SK-N-SH (cell line): ENCODE data around the gene OR2C1. TPM values are rescaled to one million over a fixed set of nuclear protein-coding genes. Genes with fewer than 3 reads are reported as not detected.

Experiments
- CTCF ChIA-PET: fragments of 300-600, 350-600 bp; formaldehyde crosslinking; extraction: SDS; loops from one replicate; lab custom pipeline; 2021; lab: Yijun Ruan, JAX
- POLR2A ChIA-PET: fragments of 350-600 bp; sonication (Branson Sonifier 250); formaldehyde crosslinking; extraction: SDS; loops from one replicate; lab custom pipeline; 2020; ENCODE audit warnings: antibody characterized with exemption, inconsistent platforms; lab: Yijun Ruan, JAX
- DNase-seq: peaks from one replicate; pipeline ENCODE4 v3.0.0; 2012
- H2AFZ ChIP-seq: fragments of 200-600 bp; sonication (generic); 2 replicates; pipeline ENCODE4 v1.8.1; 2016; ENCODE audit warnings: antibody characterized with exemption, mild to moderate bottlenecking, low read depth
- H3F3A ChIP-seq: fragments of 200-600 bp; sonication (generic); replicated peaks from 2 replicates; pipeline ENCODE3; 2016; ENCODE audit warnings: antibody characterized with exemption, mild to moderate bottlenecking; ENCODE audit not compliant: insufficient read depth
- H3K27ac ChIP-seq, 2 experiments: fragments of 200-500 bp in 1 of 2; fragments of 200-600 bp in 1 of 2; sonication (Bioruptor generic) in 1 of 2; sonication (generic), shearing (Covaris generic) in 1 of 2; 2 replicates each; pipeline versions ENCODE4 v1.5.1 to v1.6.1; 2014 to 2016; ENCODE audit warnings: low read depth in 2 of 2, inconsistent platforms in 1 of 2, low read length in 1 of 2, mild to moderate bottlenecking in 1 of 2, mixed read lengths in 1 of 2
- H3K27me3 ChIP-seq: fragments of 200-600 bp; sonication (generic), shearing (Covaris generic); 2 replicates; pipeline ENCODE4 v1.6.1; 2016; ENCODE audit warnings: mixed run types; ENCODE audit not compliant: insufficient read depth
- H3K36me3 ChIP-seq, 2 experiments: fragments of 200-500 bp in 1 of 2; fragments of 200-600 bp in 1 of 2; sonication (Bioruptor generic) in 1 of 2; sonication (generic) in 1 of 2; replicated peaks in 1 of 2; 2 replicates each; pipeline versions ENCODE3 to v1.5.1; 2014 to 2016; ENCODE audit warnings: low read length in 1 of 2, mild to moderate bottlenecking in 1 of 2; ENCODE audit not compliant: insufficient read depth in 2 of 2, control insufficient read depth in 1 of 2
- H3K4me1 ChIP-seq, 2 experiments: fragments of 200-500 bp in 1 of 2; fragments of 200-600 bp in 1 of 2; sonication (Bioruptor generic) in 1 of 2; sonication (generic), shearing (Covaris generic) in 1 of 2; 2 replicates each; pipeline versions ENCODE4 v1.5.1 to v1.6.1; 2014 to 2016; ENCODE audit warnings: low read depth in 1 of 2, low read length in 1 of 2, mixed run types in 1 of 2; ENCODE audit not compliant: insufficient read depth in 2 of 2, control insufficient read depth in 1 of 2
- H3K4me2 ChIP-seq: fragments of 200-600 bp; sonication (generic), shearing (Covaris generic); 2 replicates; pipeline ENCODE4 v1.6.1; 2017; ENCODE audit warnings: mixed run types
- H3K4me3 ChIP-seq, 2 experiments: fragments of 200-500 bp in 1 of 2; fragments of 200-600 bp in 1 of 2; sonication (Bioruptor generic) in 1 of 2; sonication (generic), shearing (Covaris generic) in 1 of 2; 2 replicates each; pipeline versions ENCODE4 v1.5.1 to v1.8.1; 2014 to 2016; ENCODE audit warnings: low read depth in 2 of 2, inconsistent platforms in 1 of 2, low read length in 1 of 2, mild to moderate bottlenecking in 1 of 2, mixed read lengths in 1 of 2, moderate library complexity in 1 of 2
- H3K79me2 ChIP-seq: fragments of 200-600 bp; sonication (generic); 2 replicates; pipeline ENCODE4 v1.8.1; 2017; ENCODE audit warnings: mild to moderate bottlenecking; ENCODE audit not compliant: insufficient read depth
- H3K9ac ChIP-seq: fragments of 200-600 bp; sonication (generic); 2 replicates; pipeline ENCODE4 v1.6.1; 2017; ENCODE audit warnings: mixed run types
- H3K9me2 ChIP-seq: fragments of 200-600 bp; sonication (generic); 2 replicates; pipeline ENCODE4 v1.6.1; 2017; ENCODE audit warnings: mixed run types
- H3K9me3 ChIP-seq: fragments of 200-600 bp; sonication (generic); 2 replicates; pipeline ENCODE4 v1.6.1; 2017; ENCODE audit warnings: mixed run types, mild to moderate bottlenecking, moderate library complexity
- H4K20me1 ChIP-seq: fragments of 200-600 bp; sonication (generic); 2 replicates; pipeline ENCODE4 v1.6.1; 2017; ENCODE audit warnings: mild to moderate bottlenecking, mixed run types; ENCODE audit not compliant: insufficient read depth
- ELF1 ChIP-seq: IDR thresholded peaks from 2 replicates; pipeline ENCODE4 v1.4.0; 2012
- EZH2phosphoT487 ChIP-seq: fragments of 200-600 bp; sonication (generic); IDR thresholded peaks from 2 replicates; pipeline ENCODE4 v1.6.1; 2017; ENCODE audit warnings: low read depth, mixed run types, mild to moderate bottlenecking, antibody characterized with exemption, moderate library complexity, borderline replicate concordance
- FOSL2 ChIP-seq: IDR thresholded peaks from 2 replicates; pipeline ENCODE4 v1.4.0; 2012; ENCODE audit warnings: low read depth, mild to moderate bottlenecking, moderate library complexity, borderline replicate concordance
- FOXJ3 ChIP-seq: sonication (generic); formaldehyde crosslinking; IDR thresholded peaks from 2 replicates; pipeline ENCODE4 v1.5.1; 2020; ENCODE audit warnings: mild to moderate bottlenecking, missing genetic modification reagents
- GABPA ChIP-seq: IDR thresholded peaks from 2 replicates; pipeline ENCODE4 v1.4.0; 2012; ENCODE audit warnings: low read depth, mild to moderate bottlenecking
- MEF2A ChIP-seq: IDR thresholded peaks from 2 replicates; pipeline ENCODE4 v1.4.0; 2012; ENCODE audit warnings: low read depth, borderline replicate concordance
- NFIC ChIP-seq: IDR thresholded peaks from 2 replicates; pipeline ENCODE4 v1.4.0; 2012; ENCODE audit warnings: borderline replicate concordance
- NRF1 ChIP-seq: IDR thresholded peaks from 2 replicates; pipeline ENCODE4 v1.6.1; 2012; ENCODE audit warnings: low read depth, mild to moderate bottlenecking, low read length
- RAD21 ChIP-seq: IDR thresholded peaks from 2 replicates; pipeline ENCODE4 v1.6.1; 2012; ENCODE audit warnings: mild to moderate bottlenecking, low read length
- RCOR1 ChIP-seq: fragments of 150-350 bp; IDR thresholded peaks from 2 replicates; pipeline ENCODE4 v1.6.1; 2017; ENCODE audit warnings: antibody characterized with exemption, low read length
- RFX5 ChIP-seq: IDR thresholded peaks from 2 replicates; pipeline ENCODE4 v1.6.1; 2012; ENCODE audit warnings: mild to moderate bottlenecking, improper control_type of control experiment, low read length
- RXRA ChIP-seq: IDR thresholded peaks from 2 replicates; pipeline ENCODE4 v1.4.0; 2012; ENCODE audit warnings: low read depth, mild to moderate bottlenecking, borderline replicate concordance
- SIN3A ChIP-seq: IDR thresholded peaks from 2 replicates; pipeline ENCODE4 v1.6.1; 2012; ENCODE audit warnings: low read depth, mild to moderate bottlenecking, low read length, moderate library complexity, borderline replicate concordance
- TCF12 ChIP-seq: IDR thresholded peaks from 2 replicates; pipeline ENCODE4 v1.4.0; 2012
- WGBS: methylation state at CpG from one replicate; pipeline ENCODE4 v1.1.6; 2017; ENCODE audit warnings: low lambda C conversion rate; 5-methylcytosine and 5-hydroxymethylcytosine counted together
- polyA plus RNA-seq, 3 experiments: library from polyadenylated mRNA; depleted of rRNA; stranded (reverse); fragments of >200 nt; gene quantifications; 2 replicates each; pipeline ENCODE4 v1.2.3, GENCODE V29; 2012
- TF ChIP-seq, protein P1 (sequence below): IDR thresholded peaks from 2 replicates; pipeline ENCODE4 v1.4.0; 2012; ENCODE audit warnings: low read depth, borderline replicate concordance
- TF ChIP-seq, protein P2 (sequence below): fragments of 150-350 bp; IDR thresholded peaks from 2 replicates; pipeline ENCODE4 v1.6.1; 2017; ENCODE audit warnings: antibody characterized with exemption, low read length, low read depth, borderline replicate concordance
- TF ChIP-seq, protein P3 (sequence below): IDR thresholded peaks from 2 replicates; pipeline ENCODE4 v1.4.0; 2012; ENCODE audit warnings: low read depth
- TF ChIP-seq, protein P4 (sequence below): fragments of 200-600 bp; sonication (generic); IDR thresholded peaks from 2 replicates; pipeline ENCODE4 v1.6.1; 2017; ENCODE audit warnings: antibody characterized with exemption, mild to moderate bottlenecking, moderate library complexity
- TF ChIP-seq, protein P5 (sequence below): IDR thresholded peaks from 2 replicates; pipeline ENCODE4; 2012

OR2C1 gene
- polyA plus RNA-seq, 1 of the 3 experiments (the other 2 are of a cell fraction), result not detected

DNA sequence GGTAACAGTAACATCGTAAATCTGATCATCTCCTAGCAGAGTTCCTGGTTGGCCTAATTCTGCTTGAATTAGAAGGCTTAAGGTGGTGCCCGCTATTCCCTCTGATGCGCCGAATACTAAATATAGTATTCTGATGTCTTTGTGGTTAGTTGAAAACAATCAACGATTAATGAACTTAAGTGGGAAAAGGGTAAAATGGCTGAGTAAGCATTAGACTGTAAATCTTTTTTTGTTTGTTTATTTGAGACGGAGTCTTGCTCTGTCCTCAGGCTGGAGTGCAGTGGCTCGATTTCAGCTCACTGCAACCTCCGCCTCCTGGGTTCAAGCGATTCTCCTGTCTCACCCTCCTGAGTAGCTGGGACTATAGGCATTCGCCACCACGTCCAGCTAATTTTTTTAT, 13.4 kb downstream of the OR2C1 start:
- no peak for DNase-seq
- no peaks in the 10 kb centered on the region for H3K36me3 ChIP-seq
- H3K27me3 ChIP-seq, result no peaks in the 10 kb centered on the region
- H3K79me2 ChIP-seq, result peaks cover 5% of the 10 kb centered on the region; the same call in 1 of the 2 replicates
- H2AFZ ChIP-seq, result no peak overlapping the region
- WGBS, result 77% methylated on average over 11 of the region's 11 CpGs
- H3K4me1 ChIP-seq, result no peaks in the 10 kb centered on the region; a peak in 1 of 4 replicates
- no peak overlapping the region for H3K4me3 ChIP-seq
- no peaks in the 10 kb centered on the region for H3K9me3 ChIP-seq
- H4K20me1 ChIP-seq, result no peaks in the 10 kb centered on the region
- ChIA-PET CTCF (no interaction called here), POLR2A (no interaction called here)
- H3K27ac ChIP-seq, result no peak overlapping the region
- H3K4me2 ChIP-seq, result no peak overlapping the region
- TF ChIP-seq, protein P1, sequence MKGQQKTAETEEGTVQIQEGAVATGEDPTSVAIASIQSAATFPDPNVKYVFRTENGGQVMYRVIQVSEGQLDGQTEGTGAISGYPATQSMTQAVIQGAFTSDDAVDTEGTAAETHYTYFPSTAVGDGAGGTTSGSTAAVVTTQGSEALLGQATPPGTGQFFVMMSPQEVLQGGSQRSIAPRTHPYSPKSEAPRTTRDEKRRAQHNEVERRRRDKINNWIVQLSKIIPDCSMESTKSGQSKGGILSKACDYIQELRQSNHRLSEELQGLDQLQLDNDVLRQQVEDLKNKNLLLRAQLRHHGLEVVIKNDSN, result no peak
- no peak for TF ChIP-seq RFX5
- no peak for TF ChIP-seq RCOR1
- TF ChIP-seq RXRA, result no peak
- TF ChIP-seq, protein P2, sequence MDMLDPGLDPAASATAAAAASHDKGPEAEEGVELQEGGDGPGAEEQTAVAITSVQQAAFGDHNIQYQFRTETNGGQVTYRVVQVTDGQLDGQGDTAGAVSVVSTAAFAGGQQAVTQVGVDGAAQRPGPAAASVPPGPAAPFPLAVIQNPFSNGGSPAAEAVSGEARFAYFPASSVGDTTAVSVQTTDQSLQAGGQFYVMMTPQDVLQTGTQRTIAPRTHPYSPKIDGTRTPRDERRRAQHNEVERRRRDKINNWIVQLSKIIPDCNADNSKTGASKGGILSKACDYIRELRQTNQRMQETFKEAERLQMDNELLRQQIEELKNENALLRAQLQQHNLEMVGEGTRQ, result no peak
- TF ChIP-seq MEF2A, result no peak
- no peak for TF ChIP-seq ELF1
- TF ChIP-seq GABPA, result no peak
- no peak for TF ChIP-seq FOSL2
- TF ChIP-seq RAD21, result no peak
- no peak for TF ChIP-seq FOXJ3 (CRISPR knock-in tag)
- no peak for TF ChIP-seq NFIC
- no peak for TF ChIP-seq NRF1
- TF ChIP-seq, protein P3, sequence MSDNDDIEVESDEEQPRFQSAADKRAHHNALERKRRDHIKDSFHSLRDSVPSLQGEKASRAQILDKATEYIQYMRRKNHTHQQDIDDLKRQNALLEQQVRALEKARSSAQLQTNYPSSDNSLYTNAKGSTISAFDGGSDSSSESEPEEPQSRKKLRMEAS, result no peak
- TF ChIP-seq, protein P4, sequence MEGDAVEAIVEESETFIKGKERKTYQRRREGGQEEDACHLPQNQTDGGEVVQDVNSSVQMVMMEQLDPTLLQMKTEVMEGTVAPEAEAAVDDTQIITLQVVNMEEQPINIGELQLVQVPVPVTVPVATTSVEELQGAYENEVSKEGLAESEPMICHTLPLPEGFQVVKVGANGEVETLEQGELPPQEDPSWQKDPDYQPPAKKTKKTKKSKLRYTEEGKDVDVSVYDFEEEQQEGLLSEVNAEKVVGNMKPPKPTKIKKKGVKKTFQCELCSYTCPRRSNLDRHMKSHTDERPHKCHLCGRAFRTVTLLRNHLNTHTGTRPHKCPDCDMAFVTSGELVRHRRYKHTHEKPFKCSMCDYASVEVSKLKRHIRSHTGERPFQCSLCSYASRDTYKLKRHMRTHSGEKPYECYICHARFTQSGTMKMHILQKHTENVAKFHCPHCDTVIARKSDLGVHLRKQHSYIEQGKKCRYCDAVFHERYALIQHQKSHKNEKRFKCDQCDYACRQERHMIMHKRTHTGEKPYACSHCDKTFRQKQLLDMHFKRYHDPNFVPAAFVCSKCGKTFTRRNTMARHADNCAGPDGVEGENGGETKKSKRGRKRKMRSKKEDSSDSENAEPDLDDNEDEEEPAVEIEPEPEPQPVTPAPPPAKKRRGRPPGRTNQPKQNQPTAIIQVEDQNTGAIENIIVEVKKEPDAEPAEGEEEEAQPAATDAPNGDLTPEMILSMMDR, result no peak
- TF ChIP-seq SIN3A, result no peak
- no peak for TF ChIP-seq EZH2phosphoT487
- no peak for TF ChIP-seq TCF12
- TF ChIP-seq, protein P5, sequence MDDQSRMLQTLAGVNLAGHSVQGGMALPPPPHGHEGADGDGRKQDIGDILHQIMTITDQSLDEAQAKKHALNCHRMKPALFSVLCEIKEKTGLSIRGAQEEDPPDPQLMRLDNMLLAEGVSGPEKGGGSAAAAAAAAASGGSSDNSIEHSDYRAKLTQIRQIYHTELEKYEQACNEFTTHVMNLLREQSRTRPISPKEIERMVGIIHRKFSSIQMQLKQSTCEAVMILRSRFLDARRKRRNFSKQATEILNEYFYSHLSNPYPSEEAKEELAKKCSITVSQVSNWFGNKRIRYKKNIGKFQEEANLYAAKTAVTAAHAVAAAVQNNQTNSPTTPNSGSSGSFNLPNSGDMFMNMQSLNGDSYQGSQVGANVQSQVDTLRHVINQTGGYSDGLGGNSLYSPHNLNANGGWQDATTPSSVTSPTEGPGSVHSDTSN, result no peak
- H3K9ac ChIP-seq, result no peak overlapping the region
- H3F3A ChIP-seq, result no peaks in the 10 kb centered on the region
- no peaks in the 10 kb centered on the region for H3K9me2 ChIP-seq
